NT2/D1 (cell line): ENCODE measurements around the gene AREG.

Experiments
- SUZ12 ChIP-seq: IDR thresholded peaks from 2 replicates; pipeline ENCODE4 v1.6.1; 2011; ENCODE audit not compliant: insufficient read length, insufficient read depth; ENCODE audit errors: extremely low read depth
- ZNF274 ChIP-seq: IDR thresholded peaks from 2 replicates; pipeline ENCODE4 v1.6.1; 2011; ENCODE audit warnings: mild to moderate bottlenecking, low read depth, low read length

GRCh38 chr4:74408639-74409038 is 36.3 kb upstream of the AREG start:
- TF ChIP-seq ZNF274 (no peak), SUZ12 (no peak)
